GM18909 (cell line): ENCODE measurements around the gene ARIH2.

Source experiments
- ATAC-seq: cut with Tn5 transposase; IDR thresholded peaks from one replicate; pipeline ENCODE4 v1.9.1; 2021; ENCODE audit warnings: mild to moderate bottlenecking; ENCODE audit not compliant: unreplicated experiment, poor library complexity

The ARIH2 gene

DNA sequence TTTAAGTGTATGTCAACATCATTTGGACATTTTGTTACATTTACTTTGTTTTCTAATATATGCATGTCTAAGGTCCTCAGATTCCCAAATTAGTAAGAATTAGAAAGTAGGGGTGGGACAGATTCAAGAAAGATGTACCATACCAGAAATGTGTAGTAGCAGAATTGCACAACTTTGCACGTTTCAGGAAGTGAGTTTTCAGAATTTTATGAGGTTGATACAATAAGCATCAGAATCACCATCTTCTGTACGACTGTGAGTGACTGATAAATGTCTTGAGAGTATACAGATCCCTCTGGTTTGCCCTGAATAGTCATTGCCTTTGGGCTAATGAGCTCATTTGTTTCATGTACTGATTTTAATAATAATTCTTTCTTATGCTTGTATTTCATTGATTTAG, 9.3 kb downstream of the ARIH2 start:
- ATAC-seq, result no peak

DNA sequence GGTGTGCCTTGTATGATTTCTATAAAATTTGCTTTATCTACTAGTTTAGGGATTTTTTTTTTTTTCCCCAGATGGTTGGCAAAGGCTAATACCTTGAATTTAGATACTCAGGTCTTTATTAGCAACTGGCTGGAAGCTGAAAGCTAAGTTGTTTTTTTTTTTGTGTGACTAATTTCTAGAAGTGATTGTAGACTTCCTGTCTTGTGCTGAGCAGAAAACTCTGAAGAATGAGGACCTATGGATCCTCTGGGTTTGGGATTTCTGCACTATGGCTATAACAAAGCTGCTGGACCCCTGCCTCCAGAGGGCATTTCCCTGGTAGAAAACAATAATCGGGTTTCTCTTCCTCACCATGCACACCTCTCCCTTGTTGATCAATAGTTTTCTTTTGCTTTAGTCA, 10.0 kb downstream of the ARIH2 start:
- ATAC-seq, result no peak

DNA sequence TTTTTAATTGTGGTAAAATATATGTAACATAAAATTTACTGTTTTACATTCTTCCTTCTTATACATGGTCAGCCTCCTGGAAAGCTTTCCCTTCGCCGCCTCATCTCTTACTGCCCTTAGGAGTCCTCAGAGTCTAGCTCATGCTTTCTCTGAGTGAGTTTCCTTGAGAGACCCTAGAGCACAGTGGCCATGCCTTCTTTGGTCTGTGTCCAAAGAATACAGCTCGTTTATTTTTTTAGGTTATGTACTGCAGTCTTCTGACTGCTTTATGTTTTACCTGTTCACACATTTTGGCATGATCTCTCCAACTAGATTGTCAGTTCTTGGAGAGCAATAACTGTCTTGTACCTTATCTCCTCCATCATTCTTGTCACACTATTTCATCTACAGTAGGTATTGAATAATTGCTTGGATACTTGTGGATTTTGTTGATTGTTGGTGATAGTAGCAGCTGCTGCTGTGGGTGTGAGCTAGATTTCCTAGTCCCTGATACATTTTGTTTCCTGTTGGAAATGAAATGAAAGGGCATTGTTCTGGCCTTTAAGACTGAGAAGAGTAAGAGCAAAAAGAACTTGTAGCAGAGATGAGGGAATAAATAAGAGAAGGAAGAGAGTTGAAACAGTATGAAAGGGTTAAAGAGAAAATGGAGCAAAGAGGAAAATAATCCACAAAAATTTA, 10.9 kb downstream of the ARIH2 start:
- ATAC-seq, result no peak

DNA sequence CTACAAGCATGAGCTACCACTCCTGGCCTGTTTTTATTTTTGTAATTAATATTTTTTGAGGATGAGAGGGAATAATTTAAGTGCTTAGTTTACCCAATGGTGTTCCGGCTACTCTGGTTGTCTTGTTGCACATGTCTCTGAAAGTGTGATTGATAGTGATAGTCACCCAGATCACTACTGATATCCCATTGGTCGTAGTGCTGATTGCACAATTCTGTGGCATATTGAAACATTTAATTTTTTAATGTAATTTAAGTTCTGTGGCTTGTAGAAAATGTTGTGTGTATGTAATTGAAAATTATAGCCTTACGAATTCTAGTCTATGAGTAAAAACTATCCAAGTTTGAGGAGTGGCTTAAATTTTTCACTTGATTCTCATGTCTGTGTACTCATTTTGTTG, 11.9 kb downstream of the ARIH2 start:
- ATAC-seq, result no peak

DNA sequence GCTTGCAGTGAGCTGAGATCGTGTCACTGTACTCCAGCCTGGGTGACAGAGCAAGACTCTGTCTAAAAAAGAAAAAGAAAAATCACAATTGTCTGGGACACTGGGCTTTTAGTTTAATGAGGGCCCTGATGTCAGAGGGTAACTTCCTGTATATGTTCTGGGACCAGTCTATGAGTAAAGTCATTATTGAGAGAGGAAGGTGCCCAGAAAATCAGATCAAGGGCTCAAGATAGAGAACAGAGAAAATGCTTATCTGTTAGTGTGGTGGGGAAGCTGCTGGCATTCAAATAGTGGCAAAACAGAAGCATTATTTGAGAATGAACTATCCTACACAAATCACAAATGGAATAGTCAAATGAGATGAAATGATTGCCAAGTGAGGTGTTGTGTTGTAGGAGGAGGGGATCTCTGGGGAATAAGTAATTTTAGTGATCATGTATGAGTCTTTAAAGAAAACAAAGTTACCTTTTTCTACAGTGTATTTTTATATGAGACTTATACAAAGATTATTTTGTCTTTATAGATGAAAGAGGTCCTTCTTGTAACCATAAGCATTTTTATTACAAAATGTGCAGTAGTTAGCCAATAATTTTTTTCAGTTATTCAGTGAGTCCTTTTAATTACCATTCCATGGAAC, 13.4 kb downstream of the ARIH2 start:
- ATAC-seq, result no peak

DNA sequence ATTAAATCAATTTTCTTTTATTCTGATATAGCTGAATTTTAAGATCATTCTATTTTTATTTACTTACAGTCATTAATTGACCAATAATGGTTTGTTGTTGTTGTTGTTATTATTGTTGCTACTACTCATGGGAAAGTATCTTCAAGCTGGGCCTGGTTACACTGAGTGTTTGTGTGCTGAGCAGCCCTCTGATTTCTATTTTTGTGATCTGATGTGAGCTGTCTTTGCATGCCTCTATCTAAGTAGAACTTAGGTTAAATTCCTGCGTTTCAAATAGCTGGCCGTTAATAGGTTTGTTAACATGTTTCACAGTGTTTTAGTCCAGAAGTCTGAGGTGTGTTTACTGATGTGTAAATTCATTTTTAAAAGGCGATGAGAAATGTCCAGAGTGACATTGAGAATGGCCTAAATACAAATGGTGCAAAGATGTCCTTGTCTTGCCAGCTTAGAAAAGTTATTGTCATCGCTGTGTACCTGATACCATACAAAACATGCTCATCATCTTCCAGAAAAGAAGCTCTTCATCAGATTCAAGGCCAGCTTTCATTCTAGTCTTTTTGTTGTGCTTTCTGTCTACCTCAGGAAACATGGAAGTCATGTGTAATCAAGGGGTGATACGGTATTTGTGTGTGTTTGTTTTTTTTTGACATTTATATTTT, 15.8 kb downstream of the ARIH2 start:
- no peak for ATAC-seq

DNA sequence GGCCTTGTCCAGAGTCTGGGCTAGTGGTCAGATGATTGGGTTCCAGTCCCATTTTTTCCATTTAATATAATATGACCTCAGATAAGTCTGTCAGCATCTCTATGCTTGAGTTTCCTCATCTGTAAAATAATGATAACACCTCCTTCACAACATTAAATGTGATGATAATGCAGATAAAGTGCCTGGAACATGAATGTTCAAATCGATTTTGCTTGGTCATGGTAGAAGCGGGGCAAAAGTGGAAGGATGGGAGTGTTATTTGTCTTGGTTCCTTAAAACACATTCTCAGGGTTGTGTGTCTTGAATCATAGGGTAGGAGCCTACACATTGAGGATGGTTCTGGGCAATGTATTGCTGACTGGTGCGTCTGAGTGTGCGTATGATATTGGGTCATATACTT, 16.9 kb downstream of the ARIH2 start:
- ATAC-seq, result no peak

DNA sequence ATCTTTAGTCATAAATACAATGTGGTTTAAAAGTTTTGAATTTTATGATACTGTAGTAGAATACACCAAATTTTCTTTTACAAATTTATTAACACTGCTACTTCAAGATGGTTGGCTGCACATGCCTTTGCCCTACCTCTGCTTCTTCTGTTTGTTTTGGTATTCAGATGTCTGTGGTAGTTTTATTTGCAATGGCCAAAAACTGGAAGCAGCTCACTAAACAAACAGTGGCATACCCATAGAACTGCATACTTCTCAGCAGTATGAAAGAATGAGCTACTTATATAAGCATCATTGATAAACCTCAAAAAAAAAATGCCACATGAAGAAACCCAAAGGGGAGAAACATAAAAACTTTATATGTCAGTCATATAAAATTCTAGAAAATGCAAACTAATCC, 19.5 kb downstream of the ARIH2 start:
- no peak for ATAC-seq

DNA sequence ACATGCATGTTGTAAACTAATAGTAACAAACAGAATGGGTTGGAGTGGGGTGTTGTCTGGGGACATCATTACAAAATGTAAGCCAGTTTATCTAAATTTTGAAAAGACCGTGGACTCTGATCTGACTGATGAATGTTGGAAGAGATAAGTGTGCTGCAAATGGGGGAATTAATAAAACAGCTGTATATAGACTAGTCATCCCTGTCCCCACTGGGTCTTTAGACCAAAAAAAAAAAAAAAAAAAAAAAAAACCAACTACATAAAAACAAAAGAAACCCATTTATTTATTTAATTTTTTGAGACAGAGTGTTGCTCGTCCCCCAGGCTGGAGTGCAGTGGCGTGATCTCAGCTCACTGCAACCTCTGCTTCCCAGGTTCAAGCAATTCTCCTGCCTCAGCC, 20.0 kb downstream of the ARIH2 start:
- no peak for ATAC-seq

DNA sequence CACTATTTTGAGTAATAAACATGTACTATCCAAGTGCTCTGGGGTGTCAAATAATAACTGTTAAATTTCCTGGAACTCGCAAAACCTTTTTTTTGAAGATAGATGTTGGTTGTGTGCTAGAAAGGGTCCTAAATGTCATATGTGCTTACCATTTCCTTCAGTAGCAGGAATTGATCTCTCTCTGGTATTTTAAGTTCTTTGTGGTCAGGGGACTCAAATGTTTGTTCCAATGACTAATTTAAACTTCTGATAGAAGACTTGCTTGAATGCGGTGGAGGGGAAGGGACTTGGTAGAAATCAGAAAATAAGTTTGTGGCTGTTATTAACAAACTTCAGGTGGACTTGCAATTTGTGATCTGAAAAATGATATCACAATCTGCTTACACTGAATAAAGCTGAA, 26.8 kb downstream of the ARIH2 start:
- no peak for ATAC-seq

DNA sequence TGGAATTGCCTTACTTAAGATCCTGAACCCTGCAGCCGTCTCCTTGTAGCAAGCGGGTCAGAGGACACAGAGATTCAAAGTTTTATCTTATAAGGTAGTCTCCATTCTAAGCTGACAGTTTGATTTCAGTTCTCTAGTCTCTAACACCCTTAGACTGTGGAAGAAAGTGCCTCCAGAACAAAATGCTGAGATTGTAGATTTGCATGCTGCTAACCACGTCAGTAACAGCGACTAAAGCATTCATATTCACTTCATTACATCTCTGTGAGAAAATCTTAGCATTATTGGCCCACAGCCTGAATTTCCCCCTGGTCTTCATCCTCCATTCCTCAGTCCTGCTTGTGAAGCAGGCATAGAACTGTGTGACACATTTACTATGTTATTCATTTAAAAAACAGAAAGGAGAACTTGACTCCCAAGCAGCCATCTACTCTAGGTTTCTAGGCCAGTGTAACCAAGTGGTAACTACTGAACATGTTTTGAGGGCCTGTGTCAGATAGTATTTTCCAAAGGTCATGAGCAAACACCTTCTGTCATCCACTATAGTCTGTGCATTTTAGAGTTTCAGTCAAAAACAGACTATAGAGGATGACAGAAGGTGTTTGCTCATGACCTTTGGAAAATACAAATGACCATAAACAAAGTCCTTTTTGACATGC, 27.4 kb downstream of the ARIH2 start:
- no peak for ATAC-seq

DNA sequence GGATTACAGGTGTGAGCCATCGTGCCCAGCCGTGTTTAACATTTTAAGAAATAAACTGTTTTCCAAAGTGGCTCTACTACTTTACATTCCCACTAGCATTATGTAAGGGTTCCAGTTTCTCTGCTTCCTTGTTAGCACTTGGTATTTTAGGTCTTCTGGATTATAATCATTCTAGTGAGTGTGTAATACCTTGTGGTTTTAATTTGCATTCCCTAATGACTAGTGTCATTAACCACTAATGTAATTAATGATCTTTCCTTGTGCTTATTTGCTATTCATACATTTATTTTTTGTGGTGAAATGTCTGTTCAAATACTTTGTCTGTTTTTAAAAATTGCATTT, 30.7 kb downstream of the ARIH2 start:
- no peak for ATAC-seq

DNA sequence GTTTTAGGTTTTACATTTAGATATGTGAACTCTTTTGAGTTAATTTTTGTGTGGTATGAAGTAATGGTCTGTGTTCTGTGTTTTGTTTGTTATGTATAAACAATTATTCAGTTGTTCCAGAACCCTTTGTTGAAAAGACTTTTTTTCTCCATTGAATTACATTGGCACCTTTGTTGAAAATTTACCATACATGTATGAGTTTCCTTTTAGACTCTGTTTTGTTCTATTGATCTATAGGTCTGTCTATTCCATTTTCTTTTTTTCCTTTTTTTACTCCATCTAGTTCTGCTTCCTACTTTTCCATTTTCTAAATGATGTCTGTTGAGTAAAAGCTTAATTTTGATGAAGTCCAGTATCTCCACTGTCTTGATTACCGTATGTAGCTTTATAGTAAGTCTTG, 31.4 kb downstream of the ARIH2 start:
- ATAC-seq, result no peak

DNA sequence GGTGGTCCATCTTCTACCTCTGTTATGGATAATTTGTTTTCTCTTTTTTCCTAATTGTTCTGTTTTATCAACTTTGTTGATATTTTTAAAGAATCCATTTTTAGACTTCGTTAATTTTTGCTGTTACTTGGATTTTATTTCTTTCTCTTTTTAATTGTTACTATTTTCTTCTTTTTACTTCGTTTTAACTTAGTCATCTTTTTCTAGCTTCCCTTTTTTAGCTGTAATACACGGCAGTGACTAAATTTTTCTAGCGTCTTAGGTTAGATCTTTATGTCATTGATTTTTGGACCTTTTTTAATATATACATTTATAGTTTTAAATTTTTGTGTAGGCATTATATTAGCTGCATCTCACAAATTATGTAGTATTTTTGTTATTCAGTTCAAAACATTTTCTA, 33.1 kb downstream of the ARIH2 start:
- no peak for ATAC-seq

DNA sequence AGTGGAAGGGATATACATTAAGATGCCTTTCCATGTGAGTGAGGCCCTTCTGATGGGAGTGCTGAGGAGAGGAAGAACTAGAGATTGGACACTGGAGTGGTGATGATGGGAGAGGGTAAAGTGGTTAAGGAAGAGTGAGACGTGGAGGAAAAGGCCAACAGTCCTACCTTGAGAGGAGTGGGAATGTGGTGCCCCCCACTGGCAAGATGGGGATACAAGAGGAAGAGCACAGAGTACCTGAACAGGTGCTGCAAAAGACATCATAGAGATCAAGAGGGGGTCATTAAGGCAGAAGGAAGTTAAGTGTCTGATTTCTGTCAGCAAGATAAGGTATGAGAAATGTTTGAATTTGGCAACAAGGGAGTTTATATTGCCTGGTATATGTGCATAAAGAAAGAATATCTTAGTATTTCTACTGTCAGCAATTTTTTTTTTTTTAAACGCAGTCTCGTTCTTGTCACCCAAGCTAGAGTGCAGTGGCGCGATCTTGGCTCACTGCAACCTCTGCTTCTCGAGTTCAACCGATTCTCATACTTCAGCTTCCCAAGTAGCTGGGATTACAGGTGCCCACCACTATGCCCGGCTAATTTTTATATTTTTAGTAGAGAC, 34.0 kb downstream of the ARIH2 start:
- ATAC-seq, result no peak

DNA sequence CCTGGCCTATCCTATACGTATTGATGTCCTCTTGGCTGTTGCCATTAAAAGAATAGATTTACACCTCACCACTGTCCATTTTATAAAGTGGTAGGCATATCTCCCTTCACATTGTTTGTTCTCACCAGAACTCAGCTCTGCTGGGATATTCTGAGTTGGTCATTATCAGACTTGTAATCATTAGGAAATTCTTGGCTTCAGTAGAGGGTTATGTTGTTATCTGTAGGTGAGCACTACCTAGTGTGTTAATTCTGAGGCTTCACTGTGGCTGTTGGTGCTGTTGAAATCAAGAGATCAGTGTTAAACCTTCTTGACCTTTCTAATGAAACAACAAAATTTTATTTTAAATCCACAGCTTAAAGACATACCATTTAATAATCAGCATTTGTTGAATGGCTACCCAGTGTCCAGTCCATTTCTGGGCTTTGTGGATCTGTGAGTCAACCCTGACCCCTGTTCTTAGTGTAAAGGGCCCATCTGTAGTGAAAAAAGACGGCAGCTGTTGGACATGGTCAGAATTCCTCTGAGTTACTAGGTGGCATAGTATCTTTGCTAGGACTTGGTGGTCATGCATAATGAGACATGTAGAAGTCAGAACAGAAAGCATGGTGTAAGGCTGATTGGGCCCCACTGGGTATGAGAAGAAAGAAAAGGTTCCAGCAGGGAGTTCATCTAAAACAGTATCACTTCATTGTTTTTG, 38.5 kb downstream of the ARIH2 start:
- ATAC-seq, result no peak

DNA sequence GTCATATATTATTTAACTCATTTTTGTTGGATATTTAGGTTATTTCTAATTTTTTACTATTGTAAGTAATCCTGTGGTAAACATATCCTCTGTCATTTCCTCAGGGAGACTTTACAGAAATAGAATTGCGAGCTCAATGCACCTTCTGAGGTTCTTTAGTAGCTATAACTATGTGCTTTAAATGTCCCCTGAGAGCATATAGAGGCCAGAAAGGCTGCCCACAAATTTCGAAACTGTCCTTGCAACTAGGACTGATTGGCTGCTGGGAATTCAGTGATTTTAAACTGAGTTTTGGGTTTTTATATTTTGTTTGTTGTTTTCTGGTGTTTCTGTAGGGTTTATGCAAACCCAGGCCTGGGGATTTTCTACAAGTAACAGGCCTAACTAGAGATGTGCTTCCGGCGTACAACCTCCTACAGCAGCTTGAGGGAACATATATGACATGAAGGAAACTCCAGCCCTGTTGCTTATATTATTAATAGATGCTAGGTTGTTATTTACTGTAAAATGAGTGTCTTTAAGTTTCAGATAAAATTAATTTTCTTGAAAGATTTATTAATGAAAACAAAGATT, 42.3 kb downstream of the ARIH2 start:
- no peak for ATAC-seq

DNA sequence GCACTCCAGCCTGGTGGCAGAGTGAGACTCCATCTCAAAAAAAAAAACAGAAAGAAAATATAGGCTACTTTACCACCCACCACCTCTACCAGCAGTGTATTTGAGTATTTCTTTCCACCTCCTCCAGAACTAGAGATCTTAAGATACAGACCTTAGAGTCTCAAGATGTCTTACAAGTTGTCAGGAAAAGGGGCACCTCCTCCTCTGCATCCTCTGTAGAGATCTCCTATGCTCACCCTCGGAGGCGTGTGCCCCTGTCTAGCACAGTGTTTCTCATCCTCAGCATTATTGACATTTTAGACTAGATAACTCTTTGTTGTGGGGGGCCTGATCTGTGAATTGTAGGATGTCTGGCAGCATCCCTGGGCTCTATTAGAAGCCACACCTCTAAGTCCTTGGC, 43.7 kb downstream of the ARIH2 start:
- ATAC-seq, result no peak

DNA sequence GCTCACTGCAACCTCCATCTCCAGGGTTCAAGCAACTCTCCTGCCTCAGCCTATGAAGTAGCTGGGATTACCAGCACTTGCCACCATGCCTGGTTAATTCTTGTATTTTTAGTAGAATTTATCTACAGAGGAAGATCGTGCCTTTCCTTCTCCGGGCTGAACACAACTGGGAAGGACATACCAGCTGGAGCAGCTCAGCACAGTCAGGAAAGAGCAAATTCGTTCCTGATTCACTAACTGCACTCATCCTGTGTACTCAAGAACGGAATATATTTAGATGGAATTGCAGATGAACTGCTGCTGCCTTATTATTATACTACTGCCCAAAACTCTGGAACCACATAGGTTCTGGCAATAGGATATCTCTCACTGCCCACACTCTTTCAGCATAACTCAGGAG, 44.3 kb downstream of the ARIH2 start:
- ATAC-seq, result no peak

DNA sequence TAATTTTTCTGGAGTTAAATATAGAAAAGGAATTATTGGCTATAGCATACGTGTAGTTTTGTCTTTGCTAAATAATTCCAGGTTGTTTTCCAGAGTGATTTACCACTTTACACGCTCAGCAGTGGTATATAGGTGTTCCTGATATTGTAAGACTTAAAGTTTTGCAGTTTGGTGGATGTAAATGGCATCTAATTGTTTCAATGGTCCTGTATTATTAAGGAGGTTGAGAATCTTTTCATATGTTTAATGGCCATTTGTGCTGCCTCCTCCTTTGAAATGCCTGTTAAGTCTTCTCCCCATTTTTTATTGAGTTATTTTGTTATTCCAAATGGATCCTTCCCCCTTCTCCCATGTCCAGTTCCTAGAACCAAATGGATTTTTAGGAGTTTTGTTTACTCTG, 44.9 kb downstream of the ARIH2 start:
- no peak for ATAC-seq
